SKM-1 treated with dmso at 0.1 percent for 144 hours (cell line): ENCODE measurements around the gene ZNRF3.
"Not testable (repeated sequence)": the region's sequence is repeated elsewhere in the genome, so short reads cannot be mapped to it uniquely, and the experiment has no call there.

ENCODE experiments used
- DNase-seq: peaks from one replicate; lab custom pipeline; 2025; ENCODE audit not compliant: unreplicated experiment; lab: John Stamatoyannopoulos, UW

The ZNRF3 gene

DNA sequence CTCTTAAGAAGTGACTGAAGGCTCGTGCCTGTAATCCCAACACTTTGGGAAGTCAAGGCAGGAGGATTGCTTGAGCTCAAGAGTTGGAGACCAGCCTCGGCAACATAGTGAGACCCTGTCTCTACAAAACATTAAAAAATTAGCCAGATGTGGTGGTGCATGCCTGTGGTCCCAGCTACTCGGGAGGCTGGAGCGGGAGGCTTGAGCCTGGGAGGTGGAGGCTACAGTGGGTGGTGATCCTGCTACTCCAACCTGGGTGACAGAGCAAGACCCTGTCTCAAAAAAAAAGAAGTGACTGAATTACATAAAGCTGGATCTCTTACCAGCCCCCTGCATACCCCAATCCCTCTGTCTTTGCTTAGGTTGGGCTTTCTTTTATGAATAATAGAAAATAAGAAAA, 120.2 kb downstream of the ZNRF3 start:
- no peak for DNase-seq

DNA sequence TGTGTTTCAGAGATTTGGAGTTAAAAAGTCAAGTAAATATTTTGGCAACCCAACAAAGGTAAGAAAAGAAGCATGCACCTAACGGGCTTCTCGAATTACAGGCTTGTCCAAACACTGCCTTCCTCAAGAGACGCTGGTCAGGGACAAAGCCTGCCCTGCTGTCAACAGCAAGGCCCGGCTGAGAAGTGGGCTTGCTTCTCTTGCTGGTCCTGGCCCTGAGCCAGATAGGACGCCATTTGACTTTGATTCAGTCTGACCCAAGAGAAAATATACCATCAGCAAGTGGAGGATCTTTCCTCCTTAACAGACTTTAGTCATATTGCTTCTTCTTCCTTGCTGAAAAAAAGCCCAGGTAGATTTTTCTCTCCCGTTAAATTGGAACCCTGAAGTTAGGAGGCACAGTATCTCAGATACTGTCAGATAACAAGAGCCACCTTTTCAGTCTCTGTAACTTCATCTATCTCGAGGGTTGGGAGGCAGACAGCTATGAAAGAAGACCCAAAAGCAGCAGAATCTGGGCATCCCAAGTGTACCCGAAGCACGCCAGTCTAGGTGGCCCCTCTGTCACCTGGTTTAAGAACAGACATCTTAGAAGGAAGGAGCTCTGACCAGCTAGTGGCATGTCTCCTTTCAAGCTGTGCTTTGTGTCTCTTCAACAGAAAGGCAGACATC, 120.7 kb downstream of the ZNRF3 start:
- DNase-seq: no peak

- DNase-seq: no peak
Measured at GRCh38 chr22:29004647-29005371, 121.4 kb downstream of the ZNRF3 start.

GRCh38 chr22:29005754-29006153, 122.4 kb downstream of the ZNRF3 start:
- not testable (repeated sequence) for DNase-seq

- no peak for DNase-seq
Measured at GRCh38 chr22:29006346-29006745, 123.0 kb downstream of the ZNRF3 start.

GRCh38 chr22:29009148-29009547, 125.8 kb downstream of the ZNRF3 start:
- DNase-seq: no peak

GRCh38 chr22:29011240-29012100, 128.1 kb downstream of the ZNRF3 start:
- DNase-seq: no peak

DNA sequence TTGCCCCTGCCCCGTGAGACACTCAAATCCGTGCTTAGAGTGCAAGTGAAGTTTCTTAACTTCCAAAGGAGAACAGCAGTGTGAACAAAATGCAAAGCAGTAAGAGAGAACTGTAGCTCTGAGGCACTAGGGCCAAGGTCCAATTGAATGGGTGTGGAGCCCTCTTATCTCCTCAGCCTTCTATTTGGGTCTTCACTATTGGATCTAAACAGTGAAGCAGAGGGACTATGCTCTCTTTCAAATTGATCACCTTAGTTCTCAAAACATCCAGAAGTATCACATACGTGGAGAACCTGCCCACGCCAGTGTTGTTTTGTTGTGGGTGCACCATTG, 128.7 kb downstream of the ZNRF3 start:
- DNase-seq: no peak

- no peak for DNase-seq
Measured at GRCh38 chr22:29012952-29013351, 129.6 kb downstream of the ZNRF3 start.

GRCh38 chr22:29014293-29014692, 130.9 kb downstream of the ZNRF3 start:
- DNase-seq: no peak

GRCh38 chr22:29014773-29015172, 131.4 kb downstream of the ZNRF3 start:
- no peak for DNase-seq

- no peak for DNase-seq
Measured at GRCh38 chr22:29016067-29016938, 132.9 kb downstream of the ZNRF3 start.

DNA sequence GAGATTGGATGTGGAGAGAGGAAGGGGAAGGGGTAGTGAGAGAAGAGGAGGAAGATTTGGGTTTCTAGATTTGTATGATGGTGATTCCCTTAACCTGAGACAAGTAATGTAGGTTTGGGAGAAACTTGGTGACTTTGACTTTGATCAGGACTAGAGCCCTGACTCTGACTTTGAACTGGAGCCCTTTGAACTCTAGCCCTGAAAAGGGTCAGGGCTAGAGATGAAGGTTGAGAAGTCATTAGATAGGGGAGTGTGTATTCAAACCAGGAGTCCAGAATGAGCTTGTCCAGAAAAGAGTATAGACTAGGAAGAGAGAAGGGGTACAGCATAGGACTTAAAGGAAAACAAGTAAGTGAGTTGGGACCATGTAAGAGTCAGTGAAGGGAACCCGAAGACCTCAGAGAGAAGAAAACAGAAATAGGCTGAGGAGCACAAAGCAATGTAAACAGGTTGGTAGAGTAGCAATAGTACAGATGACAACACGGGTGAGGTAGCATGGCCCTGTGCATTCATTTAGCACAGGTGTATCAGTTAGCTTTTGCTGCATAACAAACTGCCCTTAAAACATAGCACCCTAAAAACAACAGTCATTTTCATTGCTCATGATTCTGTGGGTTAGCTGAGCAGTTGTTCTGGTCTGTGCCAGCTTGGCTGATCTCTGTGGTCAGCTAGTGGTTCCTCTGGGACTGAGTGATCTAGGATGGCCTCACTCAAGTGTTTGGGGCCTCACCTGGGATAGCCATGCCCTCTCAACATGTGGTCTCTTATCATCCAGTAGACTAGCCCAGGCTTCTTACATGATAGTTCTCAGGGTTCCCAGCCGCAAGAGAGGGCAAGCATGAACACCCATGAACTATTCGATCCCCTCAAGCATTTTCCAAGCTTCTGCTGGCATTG, 135.2 kb downstream of the ZNRF3 start:
- no peak for DNase-seq

DNA sequence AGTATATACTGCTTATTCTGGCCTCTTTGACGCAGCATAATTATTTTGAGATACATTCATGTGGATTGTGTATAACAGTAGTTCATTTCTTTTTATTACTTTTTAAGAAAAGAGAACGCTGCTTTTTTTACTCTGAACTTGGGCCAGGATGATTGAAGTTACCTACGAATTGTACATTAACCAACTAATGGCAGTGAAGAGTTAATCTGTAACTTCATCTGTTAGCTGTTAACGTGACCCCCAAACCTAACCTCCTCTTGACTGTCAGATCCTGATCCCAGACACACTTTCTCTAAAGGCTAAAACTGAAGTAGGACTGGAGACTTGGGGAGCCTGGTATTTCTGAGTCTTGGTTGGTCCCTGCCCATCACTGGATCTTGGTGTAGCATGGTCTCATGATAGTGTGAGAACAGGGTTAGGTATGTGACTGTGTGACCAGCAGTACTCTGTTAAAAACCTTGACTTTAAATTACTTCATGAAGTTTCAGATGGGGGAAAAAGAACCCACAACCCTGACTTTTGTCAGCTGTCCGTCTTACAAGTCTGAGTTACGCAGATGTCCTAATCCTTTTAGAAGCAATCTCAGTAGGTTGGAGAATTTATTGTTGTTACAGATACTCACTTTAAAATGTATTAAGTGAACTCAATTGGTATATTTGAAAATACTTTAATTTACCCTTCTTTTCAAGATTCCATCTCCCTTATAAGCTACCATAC, 138.9 kb downstream of the ZNRF3 start:
- DNase-seq: no peak

DNA sequence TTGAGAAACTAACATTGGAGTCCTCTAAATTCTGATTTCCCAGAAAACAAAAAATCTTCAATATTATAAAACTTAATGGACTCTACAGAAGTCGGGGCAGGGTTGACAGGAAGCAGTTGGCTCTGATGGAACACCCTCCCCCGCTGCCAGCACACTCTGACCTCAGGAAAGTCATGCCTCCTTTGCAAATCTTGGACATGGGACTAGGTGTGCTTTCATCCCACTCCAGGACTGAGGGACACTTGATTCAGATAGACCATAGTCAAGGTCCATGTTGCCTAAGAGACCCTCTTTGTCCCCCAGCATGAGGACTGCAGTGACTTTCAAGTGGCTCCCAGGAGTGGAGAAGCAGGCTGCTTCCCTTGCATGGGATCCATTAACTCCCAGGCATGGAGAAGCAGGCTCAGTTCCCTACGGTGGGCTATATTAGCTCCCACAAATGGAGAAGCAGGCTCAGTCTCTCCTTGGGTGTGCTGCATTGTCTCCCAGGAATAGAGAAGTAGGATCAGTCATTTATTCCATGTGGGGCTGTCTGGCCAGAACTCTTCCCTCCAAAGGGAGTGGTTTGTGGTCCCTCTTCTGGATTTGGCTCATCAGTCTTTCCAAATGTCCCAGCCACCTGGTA, 139.9 kb downstream of the ZNRF3 start:
- DNase-seq: no peak

DNA sequence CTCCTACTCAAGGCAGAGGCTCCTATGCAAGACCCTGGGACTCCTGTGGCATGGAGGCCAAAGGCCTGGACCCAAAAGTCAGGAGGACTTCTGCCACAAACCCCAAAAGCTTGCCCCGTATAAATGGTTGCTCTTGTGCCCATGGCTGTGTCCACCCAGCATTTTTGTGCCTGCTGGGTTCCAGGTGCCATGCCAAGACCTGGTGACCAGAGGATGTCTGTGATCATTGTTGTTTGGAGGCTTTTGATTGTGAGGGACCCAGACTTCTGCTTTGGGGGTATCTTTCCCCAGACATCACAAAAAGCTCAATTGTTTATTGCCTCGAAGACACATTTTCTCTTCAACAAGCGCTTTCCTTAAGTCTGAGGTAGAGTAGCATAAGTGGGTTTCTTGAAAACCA, 143.2 kb downstream of the ZNRF3 start:
- DNase-seq: no peak

DNA sequence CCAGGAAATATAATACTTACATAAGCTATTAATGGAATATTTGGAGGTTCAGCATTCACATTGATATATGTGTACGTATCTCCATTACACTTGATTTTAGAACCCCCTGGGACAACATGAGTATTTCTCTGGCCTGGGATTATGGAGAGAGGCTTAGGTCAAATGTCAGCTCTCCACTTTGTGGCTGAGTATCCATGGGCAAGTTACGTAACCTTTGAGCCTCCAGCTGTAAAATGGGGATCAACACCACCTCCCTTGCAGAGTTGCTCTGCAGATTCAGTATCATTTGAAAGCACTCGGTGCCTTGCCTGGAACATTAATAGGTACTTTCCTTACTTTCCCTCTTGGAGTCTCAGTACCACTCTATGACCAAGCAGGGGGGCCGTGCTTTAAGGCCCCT, 145.1 kb downstream of the ZNRF3 start:
- DNase-seq: no peak

GRCh38 chr22:29029202-29030000, 146.0 kb downstream of the ZNRF3 start:
- DNase-seq: no peak
